Measurements from ENCODE around the gene KDM6B. TPM values are rescaled to one million over a fixed set of nuclear protein-coding genes. Genes with fewer than 3 reads are reported as not detected.

KDM6B gene
- total and polyA plus RNA-seq, 9 of the 15 experiments (the other 6 are each of a cell fraction or from before 2014, with no cell fraction given) = 0.01 to 22.9 (median 2.2) TPM

- TF ChIP-seq ETS1 (conservative IDR thresholded peaks at IDR 0.05; ENCODE audit: control insufficient read depth, low read depth, low read length) = 0 out of 2 replicates have a peak, but pooled peaks have one; percentile 7
- no peak for TF ChIP-seq RAD21 (CRISPR knock-in tag; conservative IDR thresholded peaks at IDR 0.05 in 1 of 2, IDR thresholded peaks at IDR 0.05 in 1 of 2)
- no peak for TF ChIP-seq CAMTA2 (CRISPR knock-in tag; conservative IDR thresholded peaks at IDR 0.05)
- no peak for TF ChIP-seq BCL6 (CRISPR knock-in tag; IDR thresholded peaks at IDR 0.05)
- TF ChIP-seq CTCF (IDR thresholded peaks at IDR 0.05 in 2 of 3, conservative IDR thresholded peaks at IDR 0.05 in 1 of 3; ENCODE audit: insufficient read depth in 2 of 3, low read depth in 1 of 3, low read length in 3 of 3) = no peak
- peak; percentile 9 for TF ChIP-seq SAP30 (IDR thresholded peaks at IDR 0.05; ENCODE audit: borderline replicate concordance, insufficient read depth, low read depth, low read length, poor library complexity, severe bottlenecking)
- TF ChIP-seq JUNB (CRISPR knock-in tag; conservative IDR thresholded peaks at IDR 0.05) = no peak
- TF ChIP-seq MAZ (CRISPR knock-in tag; conservative IDR thresholded peaks at IDR 0.05 in 1 of 2, IDR thresholded peaks at IDR 0.05 in 1 of 2) = peak; percentile 33 to 65; a peak in 1 of 4 replicates
- no peak for TF ChIP-seq MAX (CRISPR knock-in tag; IDR thresholded peaks at IDR 0.05)
- no peak for TF ChIP-seq POLR2A (conservative IDR thresholded peaks at IDR 0.05)
- TF ChIP-seq ZNF586 (CRISPR knock-in tag; conservative IDR thresholded peaks at IDR 0.05) = no peak
- TF ChIP-seq ZNF507 (tag; conservative IDR thresholded peaks at IDR 0.05) = no peak
- no peak for TF ChIP-seq TAF7 (tag; IDR thresholded peaks at IDR 0.05)
- no peak for TF ChIP-seq SP2 (IDR thresholded peaks at IDR 0.05; ENCODE audit: extremely low read depth, low read depth, low read length, poor library complexity, severe bottlenecking)
- TF ChIP-seq NKRF (IDR thresholded peaks at IDR 0.05; ENCODE audit: borderline replicate concordance) = peak; percentile 77
- no peak for TF ChIP-seq HNRNPUL1 (IDR thresholded peaks at IDR 0.05; ENCODE audit: low read length)
- no peak for TF ChIP-seq ZNF766 (CRISPR knock-in tag; conservative IDR thresholded peaks at IDR 0.05)
- no peak for TF ChIP-seq RBM39 (optimal IDR thresholded peaks at IDR 0.05; ENCODE audit: low read depth, low read length)
- no peak for TF ChIP-seq ESRRA (IDR thresholded peaks at IDR 0.05; ENCODE audit: borderline replicate concordance, low read depth)
- peak; percentile 61; the same call in 1 of the 2 replicates for TF ChIP-seq HIVEP1 (CRISPR knock-in tag; IDR thresholded peaks at IDR 0.05)
- TF ChIP-seq ZNF785 (CRISPR knock-in tag; IDR thresholded peaks at IDR 0.05) = no peak
- peak; percentile 4 for TF ChIP-seq HDAC3 (IDR thresholded peaks at IDR 0.05; ENCODE audit: borderline replicate concordance, partially characterized antibody)
- TF ChIP-seq NRF1 (conservative IDR thresholded peaks at IDR 0.05 in 1 of 2, IDR thresholded peaks at IDR 0.05 in 1 of 2) = peak; percentile 62 to 71
- no peak for TF ChIP-seq POU5F1 (IDR thresholded peaks at IDR 0.05; ENCODE audit: borderline replicate concordance, low read depth, low read length, partially characterized antibody)
- no peak; the same call in 1 of the 2 replicates for TF ChIP-seq CHD2 (IDR thresholded peaks at IDR 0.05; ENCODE audit: low read depth, low read length)
Observed at GRCh38 chr17:7841915-7842379, 7.9 kb downstream of the KDM6B start (continued).

All from K562 (cell line).